Colonic mucosa (tissue), 4 donors: ENCODE data around the gene CNGA1. TPM values are rescaled to one million over a fixed set of nuclear protein-coding genes. Genes with fewer than 3 reads are reported as not detected.

Experiments
- DNase-seq: peaks from one replicate; pipeline ENCODE4 v3.0.0-alpha.2; 2020
- H3K27ac ChIP-seq: fragments of 200-600 bp; one replicate; pipeline ENCODE4 v1.8.0; 2021
- H3K27me3 ChIP-seq: fragments of 200-600 bp; one replicate; pipeline ENCODE4 v1.8.0; 2021
- H3K36me3 ChIP-seq: fragments of 200-600 bp; one replicate; pipeline ENCODE4 v1.8.0; 2021
- H3K4me1 ChIP-seq: fragments of 200-600 bp; one replicate; pipeline ENCODE4 v1.8.0; 2021; ENCODE audit warnings: mild to moderate bottlenecking
- H3K4me3 ChIP-seq: fragments of 200-600 bp; one replicate; pipeline ENCODE4 v1.8.0; 2021
- H3K9ac ChIP-seq, 2 donors: one replicate each; pipeline ENCODE4 v1.7.0; 2013; ENCODE audit warnings: control low read depth in 2 of 2, low read depth in 2 of 2, low read length in 2 of 2
- H3K9me3 ChIP-seq: fragments of 200-600 bp; one replicate; pipeline ENCODE4 v1.8.0; 2021
- intact Hi-C: fragments of 100-400 bp; cut with DNase I; formaldehyde crosslinking; loops from one replicate; pipeline ENCODE4 v1.14.1; 2022
- total RNA-seq, 2 donors: library from RNA; stranded (reverse); fragmentation: NEBNext Ultra II Directional in 1 of 2; extraction: Animal tissue kit (Norgen Biotek cat#: 25700) in 1 of 2; gene quantifications; one replicate each; pipeline ENCODE4 v1.2.1, GENCODE V29; 2021
- TF ChIP-seq, protein P1 (sequence below): fragments of 200-600 bp; IDR thresholded peaks from one replicate; pipeline ENCODE4 v1.8.0; 2022; ENCODE audit warnings: antibody characterized with exemption, mild to moderate bottlenecking
- donor health status: healthy.
- donor health status: DM: no; HTN: no; CAD: no.
- donor health status: DM: no; HTN: no; CAD: no.

Gene CNGA1
- total RNA-seq, 2 donors from 2014 or later = 2.6 to 15.9 TPM

DNA sequence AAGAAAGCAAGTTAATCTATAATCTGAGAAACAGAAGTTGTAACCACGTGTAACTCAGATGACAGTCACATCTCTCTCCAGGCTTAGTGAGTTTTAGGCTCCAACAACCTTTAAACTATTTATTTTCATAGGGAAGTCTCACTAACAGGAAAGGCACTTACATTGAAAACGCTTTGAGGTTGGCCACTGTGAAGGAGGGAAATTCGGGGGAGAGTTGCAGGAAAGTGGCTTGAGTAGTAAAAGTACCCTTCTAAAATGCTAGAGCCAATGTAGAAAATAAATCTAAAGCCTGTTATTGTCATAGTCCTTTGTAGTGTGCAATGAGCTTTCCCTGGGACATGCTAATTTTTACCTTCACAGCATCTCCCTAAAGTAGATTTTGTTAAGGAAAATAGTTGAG is 101.1 kb downstream of the CNGA1 start:
- Histone ChIP-seq H3K4me3 (no peak overlapping the region), H3K27ac (no peak overlapping the region), H3K36me3 (no peaks in the 10 kb centered on the region), H3K27me3 (no peaks in the 10 kb centered on the region), H3K9me3 (no peaks in the 10 kb centered on the region), H3K9ac (no peak overlapping the region), H3K4me1 (no peaks in the 10 kb centered on the region)
- TF ChIP-seq, protein P1, sequence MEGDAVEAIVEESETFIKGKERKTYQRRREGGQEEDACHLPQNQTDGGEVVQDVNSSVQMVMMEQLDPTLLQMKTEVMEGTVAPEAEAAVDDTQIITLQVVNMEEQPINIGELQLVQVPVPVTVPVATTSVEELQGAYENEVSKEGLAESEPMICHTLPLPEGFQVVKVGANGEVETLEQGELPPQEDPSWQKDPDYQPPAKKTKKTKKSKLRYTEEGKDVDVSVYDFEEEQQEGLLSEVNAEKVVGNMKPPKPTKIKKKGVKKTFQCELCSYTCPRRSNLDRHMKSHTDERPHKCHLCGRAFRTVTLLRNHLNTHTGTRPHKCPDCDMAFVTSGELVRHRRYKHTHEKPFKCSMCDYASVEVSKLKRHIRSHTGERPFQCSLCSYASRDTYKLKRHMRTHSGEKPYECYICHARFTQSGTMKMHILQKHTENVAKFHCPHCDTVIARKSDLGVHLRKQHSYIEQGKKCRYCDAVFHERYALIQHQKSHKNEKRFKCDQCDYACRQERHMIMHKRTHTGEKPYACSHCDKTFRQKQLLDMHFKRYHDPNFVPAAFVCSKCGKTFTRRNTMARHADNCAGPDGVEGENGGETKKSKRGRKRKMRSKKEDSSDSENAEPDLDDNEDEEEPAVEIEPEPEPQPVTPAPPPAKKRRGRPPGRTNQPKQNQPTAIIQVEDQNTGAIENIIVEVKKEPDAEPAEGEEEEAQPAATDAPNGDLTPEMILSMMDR = no peak
- intact Hi-C loops = no loop called here
- no peak for DNase-seq

DNA sequence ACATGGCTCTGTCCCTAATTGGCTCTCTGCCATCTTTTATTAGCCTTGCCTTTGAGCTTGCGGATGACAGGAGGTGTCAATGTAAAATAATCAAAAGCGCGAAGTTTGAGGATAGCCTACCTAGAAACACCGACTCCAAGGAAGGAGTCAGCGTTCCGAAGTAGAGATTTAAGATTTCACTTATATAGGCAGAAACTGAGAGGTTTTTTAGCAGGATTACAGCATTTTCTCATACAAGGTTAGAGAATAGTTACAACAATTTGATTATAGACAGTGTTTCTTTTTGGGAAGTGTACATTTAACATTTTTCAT is 101.6 kb downstream of the CNGA1 start:
- DNase-seq = no peak
- Histone ChIP-seq H3K4me3 (peak overlapping the region; percentile 96), H3K9ac (peak overlapping the region in 1 of 2 donors; percentile 67), H3K4me1 (no peaks in the 10 kb centered on the region), H3K9me3 (no peaks in the 10 kb centered on the region), H3K27me3 (no peaks in the 10 kb centered on the region), H3K36me3 (no peaks in the 10 kb centered on the region), H3K27ac (no peak overlapping the region)
- intact Hi-C loops = no loop called here
- TF ChIP-seq, protein P1 = no peak

DNA sequence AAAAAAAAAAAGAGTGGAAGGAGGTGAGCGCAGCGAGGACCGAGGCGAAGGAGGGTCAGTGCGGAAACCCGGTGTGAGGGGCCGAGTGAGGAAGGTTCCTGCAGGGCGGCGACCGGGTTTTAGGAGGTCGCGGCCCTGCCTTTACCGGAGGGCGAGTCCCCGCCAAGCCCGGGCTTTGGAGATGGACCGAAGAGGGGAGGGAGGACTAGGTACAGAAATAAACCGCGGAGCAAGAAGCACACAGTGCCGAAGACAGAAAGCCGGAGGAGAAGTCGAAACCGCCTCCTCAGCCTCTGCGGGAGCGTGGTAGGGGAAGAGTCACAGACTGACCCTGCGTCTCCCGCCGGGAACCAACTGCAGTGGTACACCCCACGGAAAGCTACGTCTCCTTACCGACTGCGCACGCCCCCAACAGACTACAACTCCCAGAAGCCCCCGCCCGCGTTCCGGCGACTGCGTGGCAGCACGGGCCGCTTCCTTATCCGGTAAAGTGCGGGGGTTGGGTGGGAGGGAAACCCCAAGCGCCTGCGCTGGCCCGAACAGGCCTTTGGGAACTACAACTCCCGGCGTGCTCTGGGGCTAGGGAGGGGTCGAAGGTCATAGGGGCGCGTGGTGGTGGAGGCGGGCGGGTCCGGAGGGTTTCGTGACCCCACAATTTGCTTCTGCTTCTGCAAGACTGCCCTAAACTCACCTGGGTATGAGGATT is 102.1 kb downstream of the CNGA1 start, which contains the start of gene NFXL1:
Gene NFXL1 (minus strand): TSS at position 364 of the 706 bp plus-strand sequence. CDS start 380 bp downstream, outside the sequence.
- Histone ChIP-seq H3K9ac (peak within 1 kb of the TSS; percentile 91 to 94), H3K27me3 (no peaks in the 10 kb centered on the region), H3K36me3 (no peaks in the 10 kb centered on the region), H3K4me3 (peak within 1 kb of the TSS; percentile 96), H3K27ac (peak within 1 kb of the TSS; percentile 84), H3K4me1 (no peaks in the 10 kb centered on the region), H3K9me3 (no peaks in the 10 kb centered on the region)
- peak; percentile 98 for DNase-seq
- intact Hi-C loops = no loop called here
- TF ChIP-seq, protein P1 = no peak

DNA sequence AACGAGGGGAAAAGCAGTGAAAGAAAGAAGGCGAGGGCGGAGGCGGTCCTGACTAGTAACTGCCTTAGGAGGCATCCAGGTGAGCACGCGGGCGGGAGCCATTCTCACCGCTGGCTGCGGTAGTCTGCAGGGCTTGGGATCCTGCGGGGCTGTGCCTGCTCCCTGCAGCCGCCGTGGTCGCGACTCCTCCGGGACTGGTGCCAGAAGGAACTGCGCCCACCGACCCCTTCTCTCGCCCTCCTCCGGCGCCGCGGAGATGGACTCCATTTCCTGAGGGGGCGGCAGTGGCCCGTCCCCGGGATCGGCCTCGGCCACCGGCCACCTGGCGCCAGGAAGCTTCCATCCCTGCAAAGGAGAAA is 102.6 kb downstream of the CNGA1 start:
- Histone ChIP-seq H3K9me3 (no peaks in the 10 kb centered on the region), H3K4me3 (peak overlapping the region; percentile 96), H3K27ac (peak overlapping the region; percentile 84), H3K9ac (peak overlapping the region; percentile 91 to 94), H3K27me3 (no peaks in the 10 kb centered on the region), H3K4me1 (no peaks in the 10 kb centered on the region), H3K36me3 (no peaks in the 10 kb centered on the region)
- intact Hi-C loops = no loop called here
- DNase-seq = peak; percentile 63
- TF ChIP-seq, protein P1 = no peak

- Histone ChIP-seq H3K27ac (peak overlapping the region; percentile 84), H3K36me3 (no peaks in the 10 kb centered on the region), H3K4me3 (peak overlapping the region; percentile 96), H3K9ac (peak overlapping the region; percentile 91 to 94), H3K27me3 (no peaks in the 10 kb centered on the region), H3K9me3 (no peaks in the 10 kb centered on the region), H3K4me1 (no peaks in the 10 kb centered on the region)
- TF ChIP-seq, protein P1 = no peak
- intact Hi-C loops = no loop called here
- DNase-seq = no peak
These were observed 103.2 kb downstream of the CNGA1 start for GRCh38 chr4:47913330-47913729.
